Muscle of arm (tissue), 12 donors: ENCODE data around the gene TMPRSS9. TPM values are rescaled to one million over a fixed set of nuclear protein-coding genes. Genes with fewer than 3 reads are reported as not detected.
"Not testable (repeated sequence)": the region's sequence is repeated elsewhere in the genome, so short reads cannot be mapped to it uniquely, and the experiment has no call there.

Source experiments
- DNase-seq: peaks from one replicate; pipeline ENCODE4 v3.0.0-alpha.2; 2013
- polyA plus RNA-seq, 12 donors: library from polyadenylated mRNA; unstranded; fragments of 120-200 nt; gene quantifications; one replicate each; pipeline ENCODE4 v1.2.1, GENCODE V29; 2013; ENCODE audit not compliant: insufficient read length in 12 of 12

The TMPRSS9 gene
- polyA plus RNA-seq, 12 donors, result 0.10 to 4.4 (median 0.28) TPM; not detected in 1

DNA sequence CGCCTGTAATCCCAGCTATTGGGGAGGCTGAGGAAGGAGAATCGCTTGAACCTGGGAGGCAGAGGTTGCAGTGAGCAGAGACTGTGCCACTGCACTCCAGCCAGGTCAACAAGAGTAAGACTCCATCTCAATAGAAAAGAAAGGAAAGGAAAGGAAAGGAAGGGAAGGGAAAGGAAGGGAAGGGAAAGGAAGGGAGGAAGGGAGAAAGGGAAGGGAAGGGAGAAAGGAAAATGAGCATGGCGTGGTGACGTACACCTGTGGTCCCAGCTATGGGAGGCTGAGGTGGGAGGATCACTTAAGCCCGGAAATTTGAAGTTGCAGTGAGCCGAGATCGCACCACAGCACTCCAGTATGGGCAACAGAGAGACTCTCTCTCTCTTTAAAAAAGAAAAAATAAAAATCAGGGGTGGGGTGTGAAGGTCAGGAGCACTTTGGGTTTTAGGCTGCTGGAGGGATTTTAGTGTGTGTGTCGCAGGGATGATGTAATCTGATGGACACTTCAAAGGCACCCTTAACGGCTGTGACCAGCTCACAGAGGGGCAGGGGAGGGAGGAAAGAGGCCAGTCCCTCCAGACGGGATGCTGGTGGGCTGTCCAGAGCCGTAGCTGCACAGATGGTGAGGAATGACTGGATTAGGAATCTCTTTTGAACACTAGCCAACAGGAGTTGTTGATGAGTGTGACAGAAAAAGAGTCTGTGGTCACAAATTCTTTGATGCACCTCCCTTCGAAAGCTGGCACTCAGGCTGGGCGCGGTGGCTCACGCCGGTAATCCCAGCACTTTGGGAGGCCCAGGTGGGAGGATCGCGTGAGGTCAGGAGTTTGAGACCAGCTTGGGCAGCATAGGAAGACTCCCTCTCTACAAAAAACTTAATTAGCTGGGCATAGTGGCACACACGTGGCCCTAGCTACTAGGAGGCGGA is 27.6 kb downstream of the TMPRSS9 start:
- DNase-seq, result no peak

GRCh38 chr19:2389594-2389993 is 29.5 kb downstream of the TMPRSS9 start:
- DNase-seq, result no peak

GRCh38 chr19:2391118-2391725 is 31.2 kb downstream of the TMPRSS9 start:
- peak; percentile 61 for DNase-seq

- DNase-seq, result no peak
These were observed 32.3 kb downstream of the TMPRSS9 start for GRCh38 chr19:2392366-2392765.

DNA sequence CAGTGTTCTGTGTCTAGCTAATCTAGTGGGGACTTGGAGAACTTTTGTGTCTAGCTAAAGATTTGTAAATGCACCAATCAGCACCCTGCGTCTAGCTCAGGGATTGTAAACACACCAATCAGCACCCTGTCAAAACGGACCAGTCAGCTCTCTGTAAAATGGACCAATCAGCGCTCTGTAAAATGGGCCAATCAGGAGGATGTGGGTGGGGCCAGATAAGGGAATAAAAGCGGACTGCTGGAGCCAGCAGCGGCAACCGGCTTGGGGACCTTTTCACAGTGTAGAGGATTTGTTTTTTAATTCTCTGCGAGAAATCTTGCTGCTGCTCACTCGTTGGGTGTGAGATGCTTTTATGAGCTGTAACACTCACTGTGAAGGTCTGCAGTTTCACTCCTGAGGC is 32.8 kb downstream of the TMPRSS9 start:
- not testable (repeated sequence) for DNase-seq

- DNase-seq, result no peak
These were observed 34.0 kb downstream of the TMPRSS9 start for GRCh38 chr19:2394054-2394441.

GRCh38 chr19:2394442-2395292 is 34.6 kb downstream of the TMPRSS9 start:
- DNase-seq, result no peak

DNA sequence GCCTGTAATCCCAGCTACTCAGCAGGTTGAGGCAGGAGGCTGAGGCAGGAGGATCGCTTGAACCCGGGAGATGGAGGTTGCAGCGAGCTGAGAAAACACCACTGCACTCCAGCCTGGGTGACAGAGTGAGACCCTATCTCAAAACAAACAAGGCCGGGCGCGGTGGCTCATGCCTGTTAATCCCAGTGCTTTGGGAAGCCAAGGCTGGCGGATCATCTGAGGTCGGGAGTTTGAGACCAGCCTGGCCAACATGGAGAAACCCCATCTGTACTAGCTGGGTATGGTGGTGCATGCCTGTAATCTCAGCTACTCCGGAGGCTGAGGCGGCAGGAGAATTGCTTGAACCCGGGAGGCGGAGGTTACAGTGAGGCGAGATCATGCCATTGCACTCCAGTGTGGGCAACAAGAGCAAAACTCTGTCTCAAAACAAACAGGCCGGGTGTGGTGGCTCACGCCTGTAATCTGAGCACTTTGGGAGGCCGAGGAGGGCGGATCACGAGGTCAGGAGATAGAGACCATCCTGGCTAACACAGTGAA is 35.3 kb downstream of the TMPRSS9 start:
- not testable (repeated sequence) for DNase-seq

DNA sequence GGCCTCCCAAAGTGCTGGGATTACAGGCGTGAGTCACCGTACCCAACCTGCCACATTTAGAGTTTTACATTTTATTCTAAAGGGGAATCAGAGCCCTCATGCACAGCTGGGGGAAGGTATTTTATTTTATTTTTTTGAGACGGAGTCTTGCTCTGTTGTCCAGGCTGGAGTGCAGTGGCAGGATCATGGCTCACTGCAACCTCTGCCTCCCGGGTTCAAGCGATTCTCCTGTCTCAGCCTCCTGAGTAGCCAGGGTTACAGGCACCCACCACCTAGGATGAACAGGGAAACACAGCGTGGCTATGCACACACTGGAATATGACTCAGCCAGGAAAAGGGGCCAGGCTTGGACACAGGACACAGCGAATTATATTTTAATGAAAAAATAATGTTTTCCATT is 37.1 kb downstream of the TMPRSS9 start:
- not testable (repeated sequence) for DNase-seq

DNA sequence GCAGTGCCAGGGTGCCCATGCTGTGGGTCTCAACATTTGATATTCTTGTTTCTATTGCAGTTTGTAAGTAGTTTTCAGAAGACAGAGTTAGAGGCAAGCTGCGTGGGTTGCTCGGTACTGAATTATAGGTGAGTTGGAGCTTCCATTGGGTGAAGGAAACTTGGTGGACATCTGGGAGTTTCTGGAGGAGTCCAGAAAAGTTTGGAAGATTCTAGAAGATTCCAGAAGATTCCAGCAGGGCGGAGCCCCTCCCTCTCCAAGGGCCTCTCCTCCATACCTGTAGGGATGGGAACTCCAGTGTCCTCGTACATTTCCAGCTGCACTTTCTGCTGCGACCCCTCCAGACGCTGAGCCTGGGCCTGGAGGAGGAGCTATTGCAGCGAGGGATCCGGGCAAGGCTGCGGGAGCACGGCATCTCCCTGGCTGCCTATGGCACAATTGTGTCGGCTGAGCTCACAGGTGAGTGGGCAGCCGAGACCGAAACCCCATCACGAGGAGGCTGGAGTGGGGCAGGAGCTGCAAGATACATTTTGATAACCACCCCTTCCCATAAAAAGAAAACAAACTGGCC is 38.8 kb downstream of the TMPRSS9 start:
- no peak for DNase-seq

DNA sequence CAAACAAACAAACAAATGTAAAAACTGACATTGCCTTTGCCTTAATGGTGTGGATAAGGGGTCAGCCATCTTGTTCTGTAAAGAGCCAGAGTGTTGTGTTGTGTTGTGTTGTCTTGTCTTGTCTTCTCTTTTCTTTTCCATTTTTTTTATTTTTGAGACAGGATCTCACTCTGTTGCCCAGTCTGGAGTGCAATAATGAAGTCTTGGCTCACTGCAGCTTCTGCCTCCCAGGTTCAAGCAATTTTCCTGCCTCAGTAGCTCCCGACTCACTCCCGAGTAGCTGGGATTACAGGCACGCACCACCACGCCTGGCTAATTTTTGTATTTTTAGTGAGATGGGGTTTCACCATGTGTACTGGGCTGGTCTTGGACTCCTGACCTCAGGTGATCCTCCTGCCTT is 39.5 kb downstream of the TMPRSS9 start:
- DNase-seq, result no peak

DNA sequence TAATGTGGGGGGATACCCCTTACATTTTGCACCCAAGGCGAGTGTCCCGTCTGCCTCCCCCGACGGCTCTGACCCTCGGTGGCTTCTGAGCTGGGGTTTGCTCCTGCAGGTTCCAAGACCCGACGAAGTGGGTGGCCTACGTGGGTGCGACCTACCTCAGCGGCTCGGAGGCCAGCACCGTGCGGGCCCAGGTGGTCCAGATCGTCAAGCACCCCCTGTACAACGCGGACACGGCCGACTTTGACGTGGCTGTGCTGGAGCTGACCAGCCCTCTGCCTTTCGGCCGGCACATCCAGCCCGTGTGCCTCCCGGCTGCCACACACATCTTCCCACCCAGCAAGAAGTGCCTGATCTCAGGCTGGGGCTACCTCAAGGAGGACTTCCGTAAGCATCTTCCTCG is 48.2 kb downstream of the TMPRSS9 start:
- no peak for DNase-seq

GRCh38 chr19:2409352-2409912 is 49.4 kb downstream of the TMPRSS9 start:
- DNase-seq, result no peak

DNA sequence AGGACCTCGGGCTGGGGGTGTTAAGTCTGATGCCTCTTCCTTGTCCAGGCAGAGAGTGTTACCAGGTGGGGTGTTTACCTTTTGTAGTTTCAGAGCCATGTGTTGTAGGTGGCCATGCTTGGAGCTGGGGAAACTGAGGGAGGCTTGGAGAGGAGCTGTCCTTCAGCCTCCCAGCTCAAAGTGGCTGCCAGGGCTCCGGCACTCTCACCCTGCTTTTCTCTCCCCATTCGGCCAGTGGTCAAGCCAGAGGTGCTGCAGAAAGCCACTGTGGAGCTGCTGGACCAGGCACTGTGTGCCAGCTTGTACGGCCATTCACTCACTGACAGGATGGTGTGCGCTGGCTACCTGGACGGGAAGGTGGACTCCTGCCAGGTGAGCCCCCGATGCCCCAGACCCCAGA is 50.0 kb downstream of the TMPRSS9 start:
- no peak for DNase-seq

DNA sequence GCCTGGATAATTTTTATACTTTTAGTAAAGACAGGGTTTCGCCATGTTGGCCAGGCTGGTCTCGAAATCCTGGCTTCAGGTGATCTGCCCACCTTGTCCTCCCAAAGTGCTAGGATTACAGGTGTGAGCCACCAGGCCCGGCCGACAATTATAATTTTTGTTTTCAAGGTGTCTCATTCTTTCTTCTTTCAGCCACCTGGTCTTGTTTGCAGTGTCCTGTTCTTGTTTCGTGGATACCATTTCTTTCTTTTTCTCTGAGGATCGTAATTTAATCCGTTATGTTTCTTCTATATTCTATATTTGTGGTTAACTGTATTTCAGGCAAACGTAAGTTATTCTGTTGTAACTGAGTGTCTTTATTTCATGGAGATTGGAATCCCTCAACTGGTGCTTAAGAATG is 51.6 kb downstream of the TMPRSS9 start:
- DNase-seq, result no peak

DNA sequence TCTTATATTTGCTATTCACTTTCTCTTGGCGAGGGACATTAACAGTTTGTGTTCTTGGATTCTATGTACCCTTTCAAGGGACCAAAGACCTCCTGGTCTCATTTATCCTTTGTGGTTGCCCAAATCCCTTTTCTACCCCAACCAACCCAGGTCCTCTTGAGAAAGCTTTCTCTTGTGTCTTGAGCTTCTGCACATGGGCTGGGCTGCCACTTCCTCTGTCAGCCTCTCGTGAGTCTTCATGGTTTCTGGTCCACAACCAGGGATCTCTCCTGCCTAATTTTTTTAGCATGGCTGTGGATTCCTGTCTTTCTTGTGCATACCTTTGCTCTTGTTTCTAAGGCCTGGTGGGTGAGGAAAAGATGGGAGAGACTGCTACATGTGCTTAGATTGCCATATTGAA is 52.4 kb downstream of the TMPRSS9 start:
- DNase-seq, result no peak

- no peak for DNase-seq
These were observed 53.1 kb downstream of the TMPRSS9 start for GRCh38 chr19:2413159-2413558.

GRCh38 chr19:2413629-2414028 is 53.6 kb downstream of the TMPRSS9 start:
- no peak for DNase-seq

- DNase-seq, result no peak
These were observed 55.4 kb downstream of the TMPRSS9 start for GRCh38 chr19:2415281-2415972.

DNA sequence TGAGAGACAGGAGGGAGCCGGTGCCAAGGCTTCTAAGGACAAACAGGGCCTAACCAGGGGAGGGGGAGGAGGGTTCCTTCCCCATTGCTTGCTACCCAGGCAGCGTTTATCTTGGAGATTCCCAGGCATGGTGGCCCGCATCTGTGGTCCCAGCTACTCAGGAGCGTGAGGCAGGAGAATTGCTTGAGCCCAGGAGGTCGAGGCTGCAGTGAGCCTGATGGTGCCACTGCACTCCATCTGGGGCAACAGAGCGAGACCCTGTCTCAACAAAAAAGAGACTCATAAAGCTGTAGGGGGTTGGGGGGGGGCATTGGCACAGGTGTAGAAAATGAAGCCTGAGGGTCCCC is 55.9 kb downstream of the TMPRSS9 start:
- DNase-seq, result no peak
